ENCODE results near the gene PRUNE2. TPM values are rescaled to one million over a fixed set of nuclear protein-coding genes. Genes with fewer than 3 reads are reported as not detected.

Gene PRUNE2
- polyA plus RNA-seq, 1 experiment, result 0.78 TPM

GRCh38 chr9:76651119-76651705 is 254.7 kb downstream of the PRUNE2 start:
- DNase-seq (ENCODE audit: low read depth), result no peak
- H3K36me3 ChIP-seq (ENCODE audit: control insufficient read depth, insufficient read depth, low read length), result no peaks in the 10 kb centered on the region
- POLR2A ChIA-PET, result no interaction called here
- no peak for TF ChIP-seq CTCF (IDR thresholded peaks at IDR 0.05; ENCODE audit: insufficient read depth, low read depth, low read length)
- H3K4me3 ChIP-seq (ENCODE audit: low read depth, low read length), result no peak overlapping the region
- CTCF ChIA-PET, result interaction anchor here (0.6 to 1.7 kb wide), 2 partner anchors 35 to 38 kb away, joined by 3 to 4 read pairs; no protein-coding TSS in a partner anchor
- H3K27me3 ChIP-seq (ENCODE audit: control insufficient read depth, insufficient read depth, low read length), result no peaks in the 10 kb centered on the region

GRCh38 chr9:76650692-76651091 is 255.2 kb downstream of the PRUNE2 start:
- ChIA-PET POLR2A (interaction anchor here (0.6 kb wide), 1 partner anchor 259 kb away, joined by 4 read pairs; no protein-coding TSS in a partner anchor), CTCF (interaction anchor here (0.6 to 1.9 kb wide), 4 partner anchors 16 to 153 kb away, joined by 3 to 7 read pairs (median 4); no protein-coding TSS in a partner anchor)
- Histone ChIP-seq H3K27me3 (ENCODE audit: control insufficient read depth, insufficient read depth, low read length) (no peaks in the 10 kb centered on the region), H3K36me3 (ENCODE audit: control insufficient read depth, insufficient read depth, low read length) (no peaks in the 10 kb centered on the region), H3K4me3 (ENCODE audit: low read depth, low read length) (no peak overlapping the region)
- DNase-seq (ENCODE audit: low read depth), result no peak
- TF ChIP-seq CTCF (IDR thresholded peaks at IDR 0.05; ENCODE audit: insufficient read depth, low read depth, low read length), result no peak

GRCh38 chr9:76649894-76650293 is 256.0 kb downstream of the PRUNE2 start:
- POLR2A ChIA-PET, result no interaction called here
- CTCF ChIA-PET, result interaction anchor here (0.6 to 1.9 kb wide), 2 partner anchors 8 to 15 kb away, joined by 3 to 7 read pairs; no protein-coding TSS in a partner anchor
- no peak for TF ChIP-seq CTCF (IDR thresholded peaks at IDR 0.05; ENCODE audit: insufficient read depth, low read depth, low read length)
- Histone ChIP-seq H3K27me3 (ENCODE audit: control insufficient read depth, insufficient read depth, low read length) (no peaks in the 10 kb centered on the region), H3K4me3 (ENCODE audit: low read depth, low read length) (no peak overlapping the region), H3K36me3 (ENCODE audit: control insufficient read depth, insufficient read depth, low read length) (no peaks in the 10 kb centered on the region)
- no peak for DNase-seq (ENCODE audit: low read depth)

- no peak overlapping the region for H3K4me3 ChIP-seq (ENCODE audit: low read depth, low read length)
- H3K36me3 ChIP-seq (ENCODE audit: control insufficient read depth, insufficient read depth, low read length), result no peaks in the 10 kb centered on the region
- TF ChIP-seq CTCF (IDR thresholded peaks at IDR 0.05; ENCODE audit: insufficient read depth, low read depth, low read length), result no peak
- DNase-seq (ENCODE audit: low read depth), result no peak
- H3K27me3 ChIP-seq (ENCODE audit: control insufficient read depth, insufficient read depth, low read length), result no peaks in the 10 kb centered on the region
- ChIA-PET POLR2A (no interaction called here), CTCF (no interaction called here)
These were observed 259.7 kb downstream of the PRUNE2 start for GRCh38 chr9:76646249-76646648.

GRCh38 chr9:76644647-76645250 is 261.2 kb downstream of the PRUNE2 start:
- Histone ChIP-seq H3K36me3 (ENCODE audit: control insufficient read depth, insufficient read depth, low read length) (no peaks in the 10 kb centered on the region), H3K27me3 (ENCODE audit: control insufficient read depth, insufficient read depth, low read length) (no peaks in the 10 kb centered on the region), H3K4me3 (ENCODE audit: low read depth, low read length) (no peak overlapping the region)
- POLR2A ChIA-PET, result no interaction called here
- TF ChIP-seq CTCF (IDR thresholded peaks at IDR 0.05; ENCODE audit: insufficient read depth, low read depth, low read length), result no peak
- DNase-seq (ENCODE audit: low read depth), result no peak
- CTCF ChIA-PET, result interaction anchor here (0.6 to 1.0 kb wide), 2 partner anchors 13 to 167 kb away, joined by 3 read pairs; no protein-coding TSS in a partner anchor
